ENCODE results near the gene PAPPA.

- TF ChIP-seq CTCF (IDR thresholded peaks at IDR 0.05) (no peak), EP300 (IDR thresholded peaks at IDR 0.05) (no peak), POLR2A (IDR thresholded peaks at IDR 0.05) (no peak)
Observed at GRCh38 chr9:116230051-116230632, 76.6 kb downstream of the PAPPA start.
